Hematopoietic multipotent progenitor cell treated with erythropoietin and hydrocortisone succinate and interleukin-3 and kit ligand, for 17 days (in vitro differentiated cells): ENCODE measurements around the gene CELA3A.
"Not testable (repeated sequence)": the region's sequence is repeated elsewhere in the genome, so short reads cannot be mapped to it uniquely, and the experiment has no call there.

ENCODE experiments used
- DNase-seq: peaks from one replicate; pipeline ENCODE4 v3.0.0-alpha.2; 2015; ENCODE audit warnings: low spot score

CELA3A gene

DNA sequence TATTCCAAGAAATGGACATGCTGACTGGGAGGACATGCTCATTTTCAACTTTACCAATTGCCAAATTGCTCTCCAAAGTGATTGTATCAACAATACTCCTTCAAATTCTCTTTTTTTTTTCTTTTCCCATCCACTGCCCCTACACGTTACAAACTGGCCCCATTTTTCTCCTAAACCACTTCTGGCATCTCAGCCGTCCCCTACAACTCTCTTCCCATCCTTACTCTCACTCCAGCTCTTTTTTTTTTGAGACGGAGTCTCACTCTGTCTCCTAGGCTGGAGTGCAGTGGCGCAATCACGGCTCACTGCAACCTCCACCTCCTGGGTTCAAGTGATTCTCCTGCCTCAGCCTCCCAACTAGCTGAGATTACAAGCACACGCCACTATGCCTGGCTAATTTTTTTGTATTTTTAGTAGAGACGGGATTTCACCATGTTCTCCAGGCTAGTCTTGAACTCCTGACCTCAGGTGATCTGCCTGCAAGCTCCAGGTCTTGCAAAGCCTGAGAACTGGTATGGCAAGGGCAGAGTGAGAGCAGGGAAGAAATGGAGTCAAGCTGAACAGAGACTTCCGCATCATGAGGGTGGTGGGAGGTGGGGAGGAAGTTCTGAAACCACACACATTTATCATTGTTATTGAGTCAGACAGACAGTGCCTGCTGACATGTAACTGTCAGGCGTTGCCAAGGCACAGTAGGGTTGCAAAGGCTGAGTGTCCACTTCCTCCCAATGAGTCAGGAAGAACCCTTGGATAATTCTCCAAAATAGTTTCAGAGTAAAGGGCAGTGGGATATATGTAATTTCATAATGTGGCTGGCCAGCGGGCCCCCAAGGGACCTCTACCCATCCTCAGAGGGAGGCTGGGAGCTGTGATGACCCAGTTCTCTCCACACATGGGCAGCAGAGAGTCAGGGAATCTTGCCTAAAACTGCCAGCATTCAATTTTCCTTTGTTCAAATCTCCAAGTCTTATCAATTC is 17.4 kb downstream of the CELA3A start:
- DNase-seq = no peak

DNA sequence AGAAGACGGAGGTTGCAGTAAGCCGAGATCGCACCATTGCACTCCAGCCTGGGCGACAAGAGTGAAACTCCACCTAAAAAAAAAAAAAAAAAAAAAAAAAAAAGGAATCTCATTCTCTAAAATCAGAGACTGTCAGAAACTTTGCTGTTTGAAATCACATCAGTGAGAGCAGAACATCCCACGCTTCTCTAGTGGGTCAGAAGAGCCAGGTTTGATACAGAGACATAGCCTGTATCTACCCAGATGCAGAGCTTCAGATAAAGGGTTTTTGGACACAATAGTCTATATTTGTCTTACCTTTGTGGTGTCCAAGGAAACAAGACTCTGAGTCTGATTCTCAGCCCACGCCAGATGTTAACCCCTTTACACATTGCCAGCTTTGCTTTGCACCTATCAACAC is 19.6 kb downstream of the CELA3A start:
- no peak for DNase-seq

DNA sequence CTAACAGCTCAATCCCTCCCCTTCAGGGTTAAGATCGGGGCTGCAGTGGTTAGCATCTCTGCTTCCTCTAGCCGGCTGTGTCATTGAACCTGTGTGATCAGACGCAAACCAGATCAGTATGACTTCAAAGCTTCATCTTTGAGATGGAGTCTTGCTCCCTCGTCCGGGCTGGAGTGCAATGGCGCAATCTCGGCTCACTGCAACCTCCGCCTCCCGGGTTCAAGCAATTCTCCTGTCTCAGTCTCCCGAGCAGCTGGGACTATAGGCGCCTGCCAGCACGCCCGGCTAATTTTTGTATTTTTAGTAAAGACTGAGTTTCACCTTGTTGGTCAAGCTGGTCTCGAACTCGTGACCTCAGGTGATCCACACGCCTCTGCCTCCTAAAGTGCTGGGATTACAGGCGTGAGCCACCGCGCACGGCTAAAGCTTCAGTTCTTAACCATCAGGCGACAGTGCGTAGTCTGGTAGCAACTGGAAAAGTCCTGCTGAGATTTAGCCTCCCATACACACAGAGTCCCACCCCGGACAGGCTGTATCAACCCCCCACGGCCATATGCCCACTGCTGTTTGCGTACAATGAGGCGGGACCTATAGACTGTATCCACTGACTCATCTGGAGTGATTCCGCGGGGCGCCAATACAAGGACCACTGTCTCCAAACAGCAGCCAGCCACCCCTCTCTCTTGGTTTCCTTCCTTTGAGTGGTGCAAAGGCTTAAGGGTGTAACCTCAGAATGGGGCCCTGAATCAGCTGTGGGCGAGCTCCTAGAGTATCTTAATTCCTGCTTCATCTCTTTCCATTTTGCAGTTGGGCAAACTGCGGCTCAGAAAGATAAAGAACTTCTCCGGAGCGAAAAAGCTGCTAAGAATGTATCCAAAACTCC is 23.3 kb downstream of the CELA3A start:
- no peak for DNase-seq

DNA sequence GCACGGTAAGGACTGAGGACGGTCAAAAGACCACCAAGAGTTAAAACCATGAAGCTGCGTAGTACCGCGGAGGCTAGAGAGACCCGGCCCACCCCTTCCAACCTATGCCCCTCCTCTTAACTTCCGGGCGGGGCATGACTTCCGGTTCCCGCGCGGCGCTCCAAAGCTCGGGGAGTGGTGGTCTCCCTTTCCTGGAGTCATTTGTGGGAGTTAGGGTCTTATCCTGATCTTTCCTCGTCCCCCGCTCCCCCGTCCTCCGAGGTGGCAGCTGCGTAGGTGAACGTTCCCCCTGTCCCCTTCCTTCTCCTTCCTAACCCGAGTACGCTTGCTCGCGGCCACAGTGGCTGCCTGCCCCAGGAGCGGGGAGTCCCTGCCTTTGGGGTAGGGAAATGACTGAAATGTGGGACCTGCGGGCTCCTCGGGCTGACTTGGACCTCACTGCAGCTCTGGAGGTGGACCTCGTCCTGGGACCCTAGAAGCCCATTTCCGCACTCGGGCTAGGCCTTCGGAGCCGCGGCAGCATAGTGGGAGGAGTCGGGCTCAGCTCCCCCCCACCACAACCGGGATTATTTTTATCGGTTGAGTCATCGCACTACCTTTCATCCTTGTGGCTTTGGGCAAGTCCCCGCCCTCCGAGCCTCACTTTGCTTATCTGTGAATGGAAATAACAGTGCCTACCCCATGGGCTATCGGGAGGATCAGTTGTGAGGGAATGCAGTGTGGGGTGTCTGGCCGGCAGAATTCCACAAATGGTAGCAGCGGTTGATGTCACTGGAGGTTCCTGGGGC is 24.1 kb downstream of the CELA3A start:
- peak; percentile 65 for DNase-seq

DNA sequence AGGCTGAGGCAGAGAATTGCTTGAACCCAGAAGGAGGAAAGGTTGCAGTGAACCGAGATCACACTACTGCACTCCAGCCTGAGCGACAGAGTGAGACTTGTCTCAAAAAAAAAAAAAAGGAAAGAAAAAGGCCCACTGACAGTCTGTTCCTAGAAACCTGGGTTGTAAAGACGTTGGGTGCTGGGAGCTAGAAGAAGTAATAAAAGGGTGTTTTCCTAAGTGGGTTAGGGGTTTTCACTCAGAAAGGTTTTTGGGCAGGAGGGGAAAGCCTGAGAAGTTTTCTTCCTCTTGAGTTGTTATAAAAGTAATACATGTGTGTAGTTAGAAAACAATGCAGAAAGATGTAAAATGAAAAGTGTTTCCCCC is 25.4 kb downstream of the CELA3A start:
- no peak for DNase-seq

DNA sequence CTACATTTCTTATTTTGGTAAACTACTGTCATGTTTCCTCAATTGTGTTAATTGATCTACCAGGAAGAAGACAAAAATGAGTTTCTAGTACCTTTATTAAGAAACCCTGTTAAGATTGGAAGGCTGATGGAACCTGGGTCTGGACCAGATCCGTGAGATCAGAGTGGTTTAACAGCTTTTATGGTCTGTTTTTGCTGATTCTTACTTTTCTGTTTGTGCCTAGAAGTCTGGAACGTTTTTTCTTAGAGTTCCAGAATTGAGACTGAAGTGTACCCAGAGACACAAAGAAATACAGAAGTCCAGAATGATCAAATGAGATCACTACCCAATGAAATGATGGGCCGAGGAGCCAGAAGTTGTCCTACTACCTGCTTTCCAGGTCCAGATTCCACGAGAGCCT is 28.6 kb downstream of the CELA3A start:
- no peak for DNase-seq

DNA sequence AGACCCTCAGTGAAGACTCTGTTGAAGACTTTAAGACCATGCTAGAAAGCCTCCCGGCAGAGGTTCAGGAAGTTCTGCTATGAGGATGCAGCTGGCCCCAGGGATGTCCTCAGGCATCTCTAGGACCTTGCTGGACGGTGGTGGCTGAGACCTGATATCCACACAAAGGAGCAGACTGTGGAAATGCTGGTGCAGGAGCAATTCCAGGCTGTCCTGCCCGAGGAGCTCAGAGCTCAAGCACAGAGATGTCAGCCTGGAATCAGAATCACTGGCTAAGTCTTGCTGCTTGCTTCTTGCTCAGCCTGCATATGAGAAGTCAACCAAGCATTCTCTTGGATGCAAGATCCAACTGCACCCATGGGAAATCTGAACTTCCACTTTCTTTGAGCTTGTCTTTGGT is 29.0 kb downstream of the CELA3A start:
- DNase-seq = no peak

DNA sequence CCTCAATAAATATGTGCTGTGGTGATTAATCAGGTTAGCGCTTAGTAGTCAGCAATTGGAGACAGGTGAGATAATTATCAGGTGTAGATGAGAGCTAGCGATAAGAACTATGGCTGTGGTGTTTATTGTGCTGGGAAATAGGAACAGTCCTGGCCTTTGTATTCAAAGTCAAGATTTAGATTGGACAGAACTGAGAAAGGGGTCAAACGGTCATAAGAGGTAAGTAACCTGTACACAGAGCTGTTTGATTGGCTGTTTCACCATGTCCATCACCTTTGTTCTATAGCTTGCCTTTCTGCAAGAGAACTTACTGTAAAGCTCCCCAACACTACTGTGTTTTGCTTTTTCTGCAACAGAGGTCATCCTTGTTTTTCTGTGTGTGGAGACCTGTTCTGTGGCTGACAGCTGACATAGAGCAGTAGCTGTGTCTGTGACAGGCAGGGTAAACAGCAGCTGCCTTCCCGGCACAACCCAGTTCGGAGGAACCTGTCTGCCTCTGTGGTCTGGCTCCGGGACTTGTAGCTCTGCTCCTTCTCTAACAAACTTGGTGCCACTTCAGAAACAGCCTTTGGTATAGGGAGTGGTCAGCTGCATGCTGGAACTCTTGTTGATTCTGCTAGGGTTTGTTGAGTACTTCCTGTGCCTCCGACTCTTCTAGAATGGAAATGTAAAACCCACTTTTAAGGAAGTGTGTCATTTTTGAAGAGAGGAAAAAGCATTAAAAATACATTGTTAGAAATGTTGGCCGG is 29.9 kb downstream of the CELA3A start:
- no peak for DNase-seq

DNA sequence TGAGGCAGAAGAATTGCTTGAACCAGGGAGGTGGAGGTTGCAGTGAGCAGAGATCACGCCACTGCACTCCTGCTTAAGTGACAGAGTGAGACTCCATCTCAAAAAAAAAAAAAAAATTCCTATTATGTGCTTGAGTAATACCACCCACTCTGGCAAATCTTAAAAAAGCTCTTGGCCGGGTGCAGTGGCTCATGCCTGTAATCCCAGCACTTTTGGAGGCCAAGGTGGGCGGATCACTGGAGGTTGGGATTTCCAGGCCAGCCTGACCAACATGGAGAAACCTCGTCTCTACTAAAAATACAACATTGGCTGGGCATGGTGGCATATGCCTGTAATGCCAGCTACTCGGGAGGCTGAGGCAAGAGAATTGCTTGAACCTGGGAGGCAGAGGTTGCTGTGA is 33.4 kb downstream of the CELA3A start:
- not testable (repeated sequence) for DNase-seq

DNA sequence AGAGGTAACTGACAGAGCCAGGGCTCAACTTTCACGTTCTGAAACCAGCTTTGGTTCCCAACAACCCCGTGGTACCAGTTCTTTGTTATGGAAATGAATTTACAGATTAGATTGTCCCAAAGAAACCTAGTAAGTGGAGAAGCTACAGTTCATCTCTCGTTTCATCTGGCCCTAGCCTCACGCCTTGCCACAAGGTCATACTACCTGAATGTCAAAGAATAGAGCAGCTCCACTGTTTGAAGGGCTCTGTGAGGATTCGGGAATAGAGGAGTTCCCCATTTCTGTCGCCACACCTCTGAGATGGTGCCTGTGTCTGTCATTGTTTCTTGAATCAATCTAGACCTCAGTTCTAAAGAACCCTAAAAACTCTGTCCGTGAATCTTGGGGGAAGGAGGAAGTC is 36.1 kb downstream of the CELA3A start:
- DNase-seq = no peak

DNA sequence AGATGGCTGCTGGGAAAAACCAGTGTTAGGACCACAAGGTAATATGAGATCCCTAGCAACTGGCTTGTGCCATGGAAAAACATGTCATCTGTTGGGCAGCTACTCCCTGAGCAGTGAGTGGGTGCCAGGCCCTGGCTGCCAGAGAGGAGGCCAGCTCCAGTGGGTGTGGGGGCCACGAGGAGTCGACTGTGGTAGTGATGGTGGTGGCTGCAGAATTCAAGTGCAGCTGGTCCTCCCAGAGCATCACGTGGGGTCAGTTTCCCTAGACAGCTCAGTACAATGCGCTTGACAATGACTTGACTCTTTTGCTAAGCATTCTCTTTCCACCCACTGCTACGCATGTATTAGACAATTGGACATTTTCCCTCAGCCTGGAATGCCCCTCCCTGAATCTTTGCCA is 36.6 kb downstream of the CELA3A start:
- no peak for DNase-seq

DNA sequence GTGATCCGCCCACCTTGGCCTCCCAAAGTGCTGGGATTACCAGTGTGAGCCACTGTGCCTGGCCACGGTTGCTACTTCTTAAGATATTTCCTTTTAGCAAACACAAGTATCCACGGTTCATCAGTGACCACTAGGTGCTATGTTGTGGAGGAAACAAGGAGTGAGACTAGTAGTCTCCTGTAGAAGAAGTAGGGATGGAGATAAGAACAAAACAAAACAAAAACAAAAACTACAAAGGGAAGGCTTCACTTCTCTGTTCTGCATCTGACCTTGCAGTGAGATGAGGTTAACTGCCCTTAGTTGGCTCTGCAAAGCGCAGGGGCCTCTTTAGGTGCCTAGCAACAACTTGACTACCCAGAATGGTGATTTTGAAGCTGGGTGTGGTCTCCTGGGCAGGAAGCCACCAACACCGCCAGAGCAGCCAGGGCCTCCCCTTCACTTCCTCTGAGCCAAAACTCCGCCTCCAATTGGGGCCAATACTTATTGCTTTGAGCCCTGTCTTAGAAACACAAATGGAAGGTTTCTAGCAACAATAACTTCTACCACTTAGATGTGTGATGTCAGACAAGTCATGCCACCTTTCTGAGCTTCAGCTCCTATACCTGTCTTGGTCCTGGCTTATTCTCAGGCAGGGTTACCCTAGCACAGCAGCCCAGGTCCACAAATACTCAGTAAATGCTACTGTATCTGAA is 38.3 kb downstream of the CELA3A start:
- DNase-seq = peak; percentile 74

DNA sequence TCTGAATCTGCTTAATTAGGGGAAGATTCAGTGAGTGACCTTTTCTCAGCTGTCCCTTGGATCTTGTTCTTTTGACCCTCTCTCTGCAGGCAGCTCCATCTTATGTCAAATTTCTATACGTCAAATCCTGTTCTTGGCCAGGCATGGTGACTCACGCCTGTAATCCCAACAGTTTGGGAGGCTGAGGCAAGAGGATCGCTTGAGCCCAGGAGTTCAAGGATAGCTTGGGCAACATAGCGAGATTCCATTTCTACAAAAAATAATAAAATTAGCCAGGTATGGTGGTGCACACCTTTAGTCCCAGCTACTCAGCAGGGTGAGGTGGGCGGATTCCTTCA is 38.8 kb downstream of the CELA3A start:
- no peak for DNase-seq

DNA sequence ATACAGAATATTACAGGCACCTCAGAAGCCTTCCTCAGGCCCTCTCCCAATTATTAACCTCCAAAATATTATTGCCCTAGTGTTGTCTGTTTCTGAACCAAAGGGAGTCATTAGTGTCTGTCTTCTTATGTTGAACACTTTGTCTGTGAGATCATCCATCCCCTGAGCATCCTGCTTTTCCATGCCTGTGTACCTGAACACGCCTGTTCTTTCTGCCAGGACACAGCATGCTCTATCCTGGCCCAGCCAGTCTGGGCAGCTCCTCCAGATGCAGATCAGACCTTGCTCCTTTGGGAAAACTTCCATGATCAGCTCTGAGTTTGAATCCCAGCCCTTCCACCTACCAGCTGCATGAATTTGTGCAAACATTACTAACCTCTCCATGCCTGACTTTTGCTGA is 40.0 kb downstream of the CELA3A start:
- DNase-seq = no peak

DNA sequence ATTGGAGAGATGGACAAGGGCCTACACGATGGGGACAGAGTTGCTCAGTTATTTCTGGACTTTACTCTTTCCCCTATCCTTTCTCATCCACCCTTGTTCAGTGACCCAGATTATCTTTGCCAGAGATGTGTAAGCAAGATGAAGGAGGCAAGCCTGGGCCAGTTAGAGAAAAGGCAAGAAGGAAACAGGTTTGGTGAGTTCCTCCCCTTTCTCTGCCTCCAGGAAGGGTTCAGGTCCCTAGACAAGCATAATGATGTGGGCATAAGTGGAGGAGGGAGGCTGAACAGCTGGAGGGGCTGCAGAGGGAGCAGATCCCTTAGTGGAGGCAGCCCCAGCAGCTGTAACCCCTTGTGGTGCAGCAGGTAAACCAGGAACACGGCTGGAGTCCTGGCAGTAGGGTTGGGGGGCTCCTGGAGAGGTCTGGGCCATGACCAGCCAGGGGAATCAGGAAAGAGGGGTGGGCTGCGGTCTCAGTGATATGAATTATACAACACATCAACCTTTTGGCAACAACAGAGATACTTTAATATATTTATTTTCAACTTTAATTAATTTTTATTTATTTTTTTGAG is 41.8 kb downstream of the CELA3A start:
- DNase-seq = no peak

DNA sequence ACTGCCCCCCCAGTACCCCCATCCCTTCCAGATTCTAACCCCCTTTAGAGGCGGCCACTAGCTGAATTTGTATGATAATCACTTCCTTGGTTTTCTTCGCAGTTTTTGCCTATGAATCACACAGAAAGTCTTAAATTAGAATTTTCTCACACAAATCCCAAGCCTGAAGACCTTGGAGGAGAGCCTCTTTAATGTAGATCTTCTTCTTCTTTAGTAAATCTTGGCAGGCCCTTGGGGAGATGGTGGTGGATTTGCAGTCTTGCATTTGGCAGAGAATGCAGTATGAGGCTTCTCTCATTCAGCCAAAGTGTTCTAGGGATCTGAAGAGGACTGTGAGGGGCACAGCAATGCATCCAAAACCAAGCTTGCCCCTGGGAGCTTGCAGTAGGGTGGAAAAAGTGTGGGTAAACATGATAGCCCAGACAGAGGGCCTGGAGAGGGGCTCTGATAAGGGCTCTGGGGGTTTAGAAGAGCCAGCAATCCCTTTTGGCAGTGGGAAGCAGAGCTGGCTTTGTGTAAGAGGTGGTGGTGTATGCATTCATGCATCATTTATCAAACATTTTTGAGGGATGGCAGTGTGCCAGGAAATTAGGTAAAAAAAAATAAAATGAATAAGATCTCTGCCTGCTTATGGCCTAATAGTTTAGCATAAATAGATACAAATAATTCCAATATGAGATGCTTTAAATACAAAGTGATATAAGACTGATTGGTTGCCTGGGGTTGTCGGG is 43.4 kb downstream of the CELA3A start:
- no peak for DNase-seq

DNA sequence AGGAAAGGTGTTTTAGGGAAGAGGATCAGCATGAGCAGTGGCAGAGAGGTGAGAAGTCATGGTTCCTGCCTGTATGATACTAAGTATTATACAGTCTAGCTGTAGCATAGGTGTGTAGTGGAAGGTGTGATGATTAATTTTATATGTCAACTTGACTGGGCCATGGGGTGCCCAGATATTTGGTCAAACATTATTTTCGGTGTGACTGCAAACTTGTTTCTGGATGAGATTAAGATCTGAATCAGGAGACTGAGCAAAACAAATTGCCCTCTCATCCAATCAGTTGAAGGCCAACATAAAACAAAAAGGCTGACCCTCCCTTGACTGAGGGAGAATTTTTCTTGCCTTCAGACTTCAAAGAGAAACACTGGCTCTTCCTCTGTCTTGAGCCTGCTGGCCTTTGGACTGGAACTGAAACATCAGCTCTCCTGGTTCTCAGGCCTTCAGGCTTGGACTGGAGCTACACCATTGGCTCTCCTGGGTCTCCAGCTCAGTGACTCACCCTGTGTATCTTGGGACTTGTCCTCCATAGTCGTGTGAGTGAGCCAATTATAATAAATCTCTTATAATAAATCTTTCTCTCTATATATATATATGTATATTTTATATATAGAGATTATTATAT is 44.3 kb downstream of the CELA3A start:
- DNase-seq = no peak

DNA sequence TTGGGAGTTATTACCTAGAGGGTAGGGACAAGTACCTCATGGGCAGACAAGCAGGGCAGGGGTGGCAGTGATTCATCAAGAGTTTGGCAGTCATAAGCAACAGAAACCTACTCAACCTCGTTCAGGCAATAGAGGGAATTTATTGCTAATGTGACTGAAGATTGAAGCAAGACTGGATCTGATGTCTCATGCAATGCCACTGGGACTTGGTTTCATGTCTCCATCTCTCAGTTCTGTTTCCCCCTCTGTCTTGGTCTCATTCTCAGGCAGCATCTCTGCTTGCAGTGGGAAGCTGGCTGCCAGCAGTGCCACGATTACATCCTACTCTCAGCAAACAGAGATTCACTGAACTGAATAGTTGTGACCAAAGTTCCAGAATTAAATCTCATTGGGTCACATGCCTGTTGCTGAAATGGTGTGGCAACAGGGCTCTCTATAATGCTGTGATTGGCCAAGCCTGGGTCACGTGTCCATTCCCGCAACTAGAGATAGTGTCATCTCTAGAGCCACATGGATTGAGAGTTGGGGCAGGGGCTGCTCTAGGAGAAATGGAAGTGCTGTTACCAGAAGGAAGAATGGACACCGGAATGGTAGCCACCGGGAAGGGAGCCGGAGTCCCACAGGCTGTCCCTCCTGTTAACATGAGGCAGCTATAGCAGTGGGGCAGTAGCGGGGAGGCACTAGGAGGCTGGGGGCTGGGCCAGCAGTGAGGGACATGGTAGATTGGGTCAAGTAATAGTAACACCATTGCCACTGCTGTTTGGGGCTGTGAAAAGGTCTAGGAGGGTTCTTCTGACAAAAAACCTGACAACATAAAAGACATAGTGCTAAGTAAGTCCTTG is 47.1 kb downstream of the CELA3A start:
- no peak for DNase-seq

DNA sequence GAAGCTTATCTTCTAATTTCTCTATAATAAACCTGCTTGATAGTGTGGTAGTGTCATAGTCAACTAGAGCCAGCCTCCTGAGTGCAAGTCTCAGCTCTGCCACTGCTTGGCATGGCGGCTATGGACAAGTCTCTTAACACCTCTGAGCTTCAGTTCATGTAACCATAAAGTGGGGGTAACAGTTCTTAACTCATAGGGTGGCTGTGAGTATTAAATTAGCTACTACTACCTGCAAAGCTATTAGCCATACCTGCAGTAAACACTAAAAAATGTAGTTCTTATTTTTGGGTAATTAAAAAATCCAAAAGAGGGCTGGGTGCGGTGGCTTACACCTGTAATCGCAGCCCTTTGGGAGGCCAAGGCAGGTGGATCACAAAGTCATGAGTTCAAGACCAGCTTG is 48.9 kb downstream of the CELA3A start:
- no peak for DNase-seq
